Transverse colon (tissue), 4 donors: Measurements from ENCODE around the gene EHBP1. TPM values are rescaled to one million over a fixed set of nuclear protein-coding genes. Genes with fewer than 3 reads are reported as not detected.
A peak's percentile ranks its signal among the peaks of the same experiment; 100 is the strongest.

ENCODE experiments used
- DNase-seq: peaks from one replicate; pipeline ENCODE4 v3.0.0-alpha.2; 2019
- H3K27ac ChIP-seq, 4 donors: fragments of 200-600 bp; sonication (generic); 2 replicates each; pipeline ENCODE4 v1.5.1; 2016 to 2018; ENCODE audit warnings: inconsistent platforms in 4 of 4
- H3K27me3 ChIP-seq: fragments of 200-600 bp; sonication (generic); 2 replicates; pipeline ENCODE4 v1.5.1; 2017; ENCODE audit warnings: inconsistent platforms
- H3K36me3 ChIP-seq, 4 donors: fragments of 200-600 bp; sonication (generic); 2 replicates each; pipeline ENCODE4 v1.5.1; 2017 to 2019; ENCODE audit warnings: inconsistent platforms in 4 of 4
- H3K4me1 ChIP-seq, 4 donors: fragments of 200-600 bp; sonication (generic); 2 replicates each; pipeline ENCODE4 v1.5.1; 2017 to 2020; ENCODE audit warnings: inconsistent platforms in 4 of 4
- H3K4me3 ChIP-seq, 4 donors: fragments of 200-600 bp; sonication (generic); 1 replicate in 1 of 4; 2 replicates in 3 of 4; pipeline versions ENCODE4 v1.5.1 to v1.6.1; 2017 to 2019; ENCODE audit warnings: inconsistent platforms in 4 of 4
- H3K9me3 ChIP-seq, 2 donors: fragments of 200-600 bp; sonication (generic); 2 replicates each; pipeline ENCODE4 v1.5.1; 2017 to 2019; ENCODE audit warnings: inconsistent platforms in 2 of 2
- EP300 ChIP-seq: sonication (generic); formaldehyde crosslinking; IDR thresholded peaks from one replicate; pipeline ENCODE4 v1.6.1; 2017; ENCODE audit warnings: antibody characterized with exemption, low read depth
- POLR2A ChIP-seq: fragments of 450-650 bp; IDR thresholded peaks from one replicate; pipeline ENCODE4 v1.6.1; 2016; ENCODE audit warnings: antibody characterized with exemption, mild to moderate bottlenecking, moderate library complexity
- POLR2AphosphoS5 ChIP-seq, 3 donors: sonication (generic); formaldehyde crosslinking; IDR thresholded peaks; one replicate each; pipeline ENCODE4 v1.6.1; 2016; ENCODE audit warnings: antibody characterized with exemption in 3 of 3
- WGBS, 2 donors: methylation state at CpG; one replicate each; pipeline ENCODE4 v1.1.5; 2018; ENCODE audit warnings: low coverage in 1 of 2; 5-methylcytosine and 5-hydroxymethylcytosine counted together
- in situ Hi-C, 4 donors: fragments of 200-750 bp; cut with MboI; loops; one replicate each; pipeline versions ENCODE4 v1.15.0 to v1.15.1; 2017; ENCODE audit warnings: low sequenced_read_pairs in 3 of 4, low pct_ligation_motif_present in 1 of 4, low pct_unique_long_range_greater_than_20kb in 1 of 4
- intact Hi-C: fragments of 100-400 bp; cut with DNase I; formaldehyde crosslinking; loops from one replicate; pipeline ENCODE4 v1.15.1; 2023; ENCODE audit warnings: low total_unique reads
- total RNA-seq, 4 donors: library from RNA; depleted of rRNA; stranded (reverse); fragments of >200 nt; gene quantifications; one replicate each; pipeline ENCODE4 v1.1.0, GENCODE V29; 2016
- TF ChIP-seq, protein P1 (sequence below), 5 experiments: fragments of 200-600 bp in 3 of 5; fragments of 450-650 bp in 2 of 5; sonication (generic) in 3 of 5; IDR thresholded peaks; 1 replicate in 2 of 5; 2 replicates in 3 of 5; pipeline ENCODE4 v1.5.1; 2016 to 2017; ENCODE audit warnings: antibody characterized with exemption in 5 of 5, inconsistent platforms in 3 of 5, mild to moderate bottlenecking in 2 of 5, moderate library complexity in 1 of 5

Gene EHBP1
- total RNA-seq, 4 donors from 2014 or later = 41.1 to 69.4 (median 47.0) TPM

DNA sequence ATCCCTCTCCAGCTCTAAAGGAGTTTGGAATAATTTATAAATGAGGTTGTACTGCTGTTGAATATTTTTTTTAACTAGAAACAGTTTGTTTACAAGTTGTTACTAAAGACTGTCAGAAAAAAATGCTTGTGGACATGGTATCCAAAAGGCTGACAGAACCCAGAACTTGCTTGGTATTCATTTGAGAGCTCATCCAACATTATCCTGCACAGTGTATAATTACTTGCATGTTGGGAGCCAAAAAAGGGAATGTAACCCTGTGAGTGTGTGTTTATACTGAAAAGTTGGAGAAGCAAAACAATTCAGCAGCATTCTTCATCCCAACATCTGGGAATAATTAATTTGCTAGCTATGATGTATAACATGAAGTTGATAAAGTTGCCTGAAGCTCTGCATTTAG, 42.1 kb upstream of the EHBP1 start:
- no peaks in the 10 kb centered on the region for H3K9me3 ChIP-seq
- no peak overlapping the region for H3K4me3 ChIP-seq
- peaks cover 0 to 48% (median 6%) of the 10 kb centered on the region in 4 donors for H3K4me1 ChIP-seq
- H3K36me3 ChIP-seq = no peaks in the 10 kb centered on the region
- in situ Hi-C loops (no loop called here), intact Hi-C loops (no loop called here)
- DNase-seq = no peak
- TF ChIP-seq, protein P1, sequence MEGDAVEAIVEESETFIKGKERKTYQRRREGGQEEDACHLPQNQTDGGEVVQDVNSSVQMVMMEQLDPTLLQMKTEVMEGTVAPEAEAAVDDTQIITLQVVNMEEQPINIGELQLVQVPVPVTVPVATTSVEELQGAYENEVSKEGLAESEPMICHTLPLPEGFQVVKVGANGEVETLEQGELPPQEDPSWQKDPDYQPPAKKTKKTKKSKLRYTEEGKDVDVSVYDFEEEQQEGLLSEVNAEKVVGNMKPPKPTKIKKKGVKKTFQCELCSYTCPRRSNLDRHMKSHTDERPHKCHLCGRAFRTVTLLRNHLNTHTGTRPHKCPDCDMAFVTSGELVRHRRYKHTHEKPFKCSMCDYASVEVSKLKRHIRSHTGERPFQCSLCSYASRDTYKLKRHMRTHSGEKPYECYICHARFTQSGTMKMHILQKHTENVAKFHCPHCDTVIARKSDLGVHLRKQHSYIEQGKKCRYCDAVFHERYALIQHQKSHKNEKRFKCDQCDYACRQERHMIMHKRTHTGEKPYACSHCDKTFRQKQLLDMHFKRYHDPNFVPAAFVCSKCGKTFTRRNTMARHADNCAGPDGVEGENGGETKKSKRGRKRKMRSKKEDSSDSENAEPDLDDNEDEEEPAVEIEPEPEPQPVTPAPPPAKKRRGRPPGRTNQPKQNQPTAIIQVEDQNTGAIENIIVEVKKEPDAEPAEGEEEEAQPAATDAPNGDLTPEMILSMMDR (IDR thresholded peaks at IDR 0.05) = no peak
- TF ChIP-seq POLR2A (no peak), POLR2AphosphoS5 (IDR thresholded peaks at IDR 0.05) (peak; percentile 72 to 87 (median 81)), EP300 (no peak)
- peak overlapping the region; percentile 67 to 82 (median 74) for H3K27ac ChIP-seq
- H3K27me3 ChIP-seq = no peaks in the 10 kb centered on the region

DNA sequence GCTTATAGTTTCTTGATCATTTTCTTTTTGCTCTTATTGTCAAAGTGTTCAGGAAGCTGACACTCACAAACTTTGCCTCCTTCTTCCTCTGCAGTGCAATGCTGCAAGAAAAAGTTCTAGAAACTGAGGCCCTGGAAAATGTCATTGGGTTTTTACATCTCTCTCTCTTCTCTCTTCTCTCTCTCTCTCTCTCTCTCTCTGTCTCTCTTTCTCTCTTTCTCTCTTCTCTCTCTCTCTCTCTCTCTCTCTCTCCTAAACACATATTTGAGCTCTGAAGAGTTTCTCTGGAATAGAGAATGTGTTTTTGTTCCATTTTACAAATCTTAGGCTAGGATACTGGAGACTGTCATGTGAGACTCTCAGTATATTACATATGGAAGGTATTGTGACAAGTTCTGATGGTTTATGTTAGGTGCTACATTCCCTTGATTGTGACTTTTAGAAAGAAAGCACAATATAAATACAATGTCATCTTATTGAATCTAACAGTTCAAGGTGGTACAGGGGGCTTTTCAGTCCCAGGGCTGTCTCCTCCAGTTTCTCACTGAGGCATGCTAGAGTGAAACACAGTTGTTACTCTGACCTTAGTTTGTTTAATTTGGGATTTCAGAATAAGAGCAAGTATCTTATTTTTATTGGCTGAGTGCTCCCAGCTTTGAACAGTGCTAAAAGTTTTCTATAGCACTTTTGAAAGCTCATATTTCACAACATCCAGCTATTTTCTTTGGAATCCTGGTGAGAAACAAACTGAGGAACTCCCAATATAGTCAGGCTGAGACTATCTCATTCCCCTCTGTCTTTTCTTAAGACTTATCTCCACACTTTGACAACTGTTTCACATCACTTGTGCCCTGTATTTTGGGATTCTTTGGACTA, 41.4 kb upstream of the EHBP1 start:
- peak overlapping the region; percentile 67 to 82 (median 74) for H3K27ac ChIP-seq
- intact Hi-C loops (no loop called here), in situ Hi-C loops (no loop called here)
- peaks cover 0 to 48% (median 6%) of the 10 kb centered on the region in 4 donors for H3K4me1 ChIP-seq
- TF ChIP-seq POLR2AphosphoS5 (IDR thresholded peaks at IDR 0.05) (no peak), POLR2A (no peak)
- TF ChIP-seq, protein P1 (IDR thresholded peaks at IDR 0.05) = peak in 2 of 5 experiments; percentile 28 to 48
- H3K36me3 ChIP-seq = no peaks in the 10 kb centered on the region
- DNase-seq = no peak
- H3K27me3 ChIP-seq = no peaks in the 10 kb centered on the region
- no peaks in the 10 kb centered on the region for H3K9me3 ChIP-seq
- no peak overlapping the region for H3K4me3 ChIP-seq

DNA sequence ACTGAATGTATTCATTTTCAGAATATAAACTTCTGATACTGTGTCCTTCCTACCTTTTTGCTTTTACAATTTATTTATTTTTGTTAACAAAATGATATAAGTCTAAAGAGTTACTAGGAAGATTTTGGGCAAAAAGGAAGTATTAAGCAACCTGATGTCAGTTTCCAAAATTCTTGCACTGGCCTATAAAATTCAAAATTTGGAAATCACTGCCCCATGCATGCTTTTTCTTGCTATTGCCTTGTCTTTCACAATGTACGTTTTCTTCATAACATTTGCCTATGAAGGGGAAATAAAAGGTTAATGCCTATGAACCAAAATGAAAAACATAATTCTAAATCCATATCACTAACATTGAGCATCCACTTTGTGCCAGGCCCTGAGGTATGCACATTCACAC, 40.1 kb upstream of the EHBP1 start:
- Histone ChIP-seq H3K4me1 (peaks cover 0 to 44% (median 6%) of the 10 kb centered on the region in 4 donors), H3K27me3 (no peaks in the 10 kb centered on the region), H3K27ac (peak overlapping the region; percentile 67 to 82 (median 74)), H3K36me3 (no peaks in the 10 kb centered on the region), H3K9me3 (no peaks in the 10 kb centered on the region), H3K4me3 (no peak overlapping the region)
- DNase-seq = no peak
- TF ChIP-seq, protein P1 (IDR thresholded peaks at IDR 0.05) = no peak
- TF ChIP-seq POLR2AphosphoS5 (IDR thresholded peaks at IDR 0.05) = no peak
- no peak for TF ChIP-seq EP300
- no peak for TF ChIP-seq POLR2A
- WGBS, 2 donors = 60% methylated on average over 1 of the region's 1 CpG
- intact Hi-C loops (no loop called here), in situ Hi-C loops (no loop called here)

DNA sequence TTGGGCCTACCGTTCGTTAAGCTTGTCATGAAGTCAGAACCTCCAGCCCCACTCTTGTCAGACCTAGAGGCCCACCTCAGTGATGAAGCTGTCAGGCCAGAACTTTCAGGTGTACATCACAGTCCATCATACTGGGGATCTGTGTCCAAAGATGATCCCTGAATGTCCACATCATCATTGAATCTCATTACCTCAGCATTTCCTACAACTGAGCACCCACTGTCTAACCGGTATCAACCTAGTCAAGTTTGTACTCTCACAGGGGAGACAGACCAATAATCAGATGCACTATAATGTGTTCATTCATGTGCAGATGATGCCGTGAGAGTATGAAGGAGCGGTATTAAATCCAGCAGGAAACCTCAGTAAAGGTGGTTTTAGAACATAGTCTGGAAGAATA, 36.3 kb upstream of the EHBP1 start:
- H3K9me3 ChIP-seq = no peaks in the 10 kb centered on the region
- H3K4me3 ChIP-seq = no peak overlapping the region
- H3K4me1 ChIP-seq = peaks cover 0 to 23% (median 5%) of the 10 kb centered on the region in 4 donors
- no peak for DNase-seq
- H3K27me3 ChIP-seq = no peaks in the 10 kb centered on the region
- no peaks in the 10 kb centered on the region for H3K36me3 ChIP-seq
- intact Hi-C loops (no loop called here), in situ Hi-C loops (no loop called here)
- TF ChIP-seq POLR2A (no peak), POLR2AphosphoS5 (IDR thresholded peaks at IDR 0.05) (no peak), EP300 (no peak)
- TF ChIP-seq, protein P1 (IDR thresholded peaks at IDR 0.05) = no peak
- H3K27ac ChIP-seq = no peak overlapping the region
- 83 to 89% methylated on average over 4 to 5 of the region's 5 CpGs for WGBS, 2 donors
